Activated T-helper 2 cell treated with anti-CD3 and anti-CD28 coated beads, Interferon-gamma antibody, Interleukin-2, Interleukin-4, amounts not matched to agents 10 μg/mL and 5 μg/mL and 100 μg/mL, durations not matched to agents 14 hours and 24 hours and 36 hours (primary cell): ENCODE results near the gene CROT. TPM values are rescaled to one million over a fixed set of nuclear protein-coding genes. Genes with fewer than 3 reads are reported as not detected.
A peak's percentile ranks its signal among the peaks of the same experiment; 100 is the strongest.
"Not testable (repeated sequence)": the region's sequence is repeated elsewhere in the genome, so short reads cannot be mapped to it uniquely, and the experiment has no call there.

Experiments
- DNase-seq: peaks from one replicate; pipeline ENCODE4 v3.0.0; 2021; ENCODE audit warnings: low spot score
- H3K27ac Mint-ChIP-seq: one replicate; pipeline ENCODE4 v1.8.0; 2021; ENCODE audit warnings: mixed read lengths
- H3K27me3 Mint-ChIP-seq: one replicate; pipeline ENCODE4 v1.8.0; 2021; ENCODE audit warnings: low read depth, mixed read lengths
- H3K36me3 Mint-ChIP-seq: one replicate; pipeline ENCODE4 v1.8.0; 2021; ENCODE audit warnings: low read depth, mixed read lengths
- H3K4me1 Mint-ChIP-seq: one replicate; pipeline ENCODE4 v1.8.0; 2021; ENCODE audit warnings: low read depth, mixed read lengths
- H3K4me3 Mint-ChIP-seq: one replicate; pipeline ENCODE4 v1.8.0; 2021; ENCODE audit warnings: low read depth, mild to moderate bottlenecking, moderate library complexity, mixed read lengths
- H3K9me3 Mint-ChIP-seq: one replicate; pipeline ENCODE4 v1.8.0; 2021; ENCODE audit warnings: mixed read lengths
- intact Hi-C: fragments of 100-400 bp; cut with micrococcal nuclease; formaldehyde crosslinking; loops from one replicate; pipeline ENCODE4 v1.15.1; 2023
- total RNA-seq: library from RNA; stranded (reverse); gene quantifications from 2 replicates; pipeline ENCODE4 v1.2.3, GENCODE V29; 2022

CROT gene, protein sequence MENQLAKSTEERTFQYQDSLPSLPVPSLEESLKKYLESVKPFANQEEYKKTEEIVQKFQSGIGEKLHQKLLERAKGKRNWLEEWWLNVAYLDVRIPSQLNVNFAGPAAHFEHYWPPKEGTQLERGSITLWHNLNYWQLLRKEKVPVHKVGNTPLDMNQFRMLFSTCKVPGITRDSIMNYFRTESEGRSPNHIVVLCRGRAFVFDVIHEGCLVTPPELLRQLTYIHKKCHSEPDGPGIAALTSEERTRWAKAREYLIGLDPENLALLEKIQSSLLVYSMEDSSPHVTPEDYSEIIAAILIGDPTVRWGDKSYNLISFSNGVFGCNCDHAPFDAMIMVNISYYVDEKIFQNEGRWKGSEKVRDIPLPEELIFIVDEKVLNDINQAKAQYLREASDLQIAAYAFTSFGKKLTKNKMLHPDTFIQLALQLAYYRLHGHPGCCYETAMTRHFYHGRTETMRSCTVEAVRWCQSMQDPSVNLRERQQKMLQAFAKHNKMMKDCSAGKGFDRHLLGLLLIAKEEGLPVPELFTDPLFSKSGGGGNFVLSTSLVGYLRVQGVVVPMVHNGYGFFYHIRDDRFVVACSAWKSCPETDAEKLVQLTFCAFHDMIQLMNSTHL
- 7.5 and 7.9 TPM in 2 replicates for total RNA-seq

DNA sequence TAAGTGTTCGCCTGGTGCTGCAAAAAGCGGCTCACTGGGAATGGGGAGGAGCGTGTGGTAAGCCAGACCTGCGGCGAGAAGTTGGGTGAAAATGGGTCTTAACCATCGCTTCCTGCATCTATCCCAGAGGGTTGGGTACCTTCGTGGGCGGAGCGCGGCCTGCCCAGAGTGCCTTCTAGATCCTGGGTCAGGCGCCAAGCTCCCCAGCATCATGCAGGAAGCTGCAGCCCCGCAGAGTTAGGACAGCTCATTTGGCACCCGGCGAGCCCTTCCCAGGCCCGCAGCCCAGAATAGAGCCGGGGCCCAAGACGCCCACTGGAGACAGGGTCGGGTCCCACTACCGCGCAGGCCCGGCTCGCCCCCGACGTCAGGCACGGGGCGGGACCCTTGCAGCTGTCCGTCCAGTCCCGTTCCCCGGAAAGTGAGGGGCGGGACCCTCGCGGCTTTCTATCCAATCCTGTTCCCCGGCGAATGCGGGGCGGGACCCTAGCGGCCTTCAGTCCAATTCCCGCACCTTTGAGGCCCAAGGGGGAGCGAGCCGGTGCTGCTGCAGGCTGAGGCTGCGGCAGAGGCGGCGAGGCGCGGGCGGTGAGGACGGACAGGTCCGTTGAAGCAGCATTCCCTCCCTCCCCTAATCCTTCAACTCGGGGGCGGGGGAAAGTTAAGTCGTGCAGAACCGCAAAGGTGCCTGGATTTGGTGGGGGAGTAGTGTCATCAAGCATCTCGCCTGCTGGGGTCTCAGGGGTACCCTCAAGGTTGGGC is at the start of gene CROT:
Gene CROT, plus strand, starts transcription at position 499 of the 762 bp plus-strand sequence. CDS start 3,405 bp downstream, outside the sequence.
- H3K27ac Mint-ChIP-seq, result peak within 1 kb of the TSS; percentile 79
- intact Hi-C loops, result loop anchor here (1.0 to 10.0 kb wide), 7 partner anchors 23 to 869 kb away; partner anchors contain the start of genes DBF4, DMTF1, RUNDC3B and SLC25A40
- peak within 1 kb of the TSS; percentile 87 for H3K4me3 Mint-ChIP-seq
- H3K9me3 Mint-ChIP-seq, result no peaks in the 10 kb centered on the region
- peak; percentile 92 for DNase-seq
- H3K4me1 Mint-ChIP-seq, result peaks cover 38% of the 10 kb centered on the region
- H3K27me3 Mint-ChIP-seq, result no peaks in the 10 kb centered on the region
- H3K36me3 Mint-ChIP-seq, result peaks cover 32% of the 10 kb centered on the region

DNA sequence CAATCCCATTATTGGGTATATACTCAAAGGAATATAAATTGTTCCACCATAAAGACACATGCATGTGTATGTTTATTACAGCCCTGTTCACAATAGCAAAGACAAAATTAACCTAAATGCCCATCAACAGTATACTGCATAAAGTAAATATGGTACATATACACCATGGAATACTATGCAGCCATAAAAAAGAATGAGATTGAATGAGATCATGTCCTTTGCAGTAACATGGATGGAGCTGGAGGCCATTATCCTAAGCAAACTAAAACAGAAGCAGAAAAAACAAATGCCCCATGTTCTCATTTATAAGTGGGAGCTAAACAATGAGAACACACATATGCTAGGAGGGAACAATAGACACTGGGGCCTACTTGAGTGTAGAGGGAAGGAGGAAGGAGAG is 44.7 kb upstream of the CROT start:
- H3K36me3 Mint-ChIP-seq, result no peaks in the 10 kb centered on the region
- no peak overlapping the region for H3K27ac Mint-ChIP-seq
- no peaks in the 10 kb centered on the region for H3K9me3 Mint-ChIP-seq
- H3K4me3 Mint-ChIP-seq, result no peak overlapping the region
- no peaks in the 10 kb centered on the region for H3K4me1 Mint-ChIP-seq
- no peak for DNase-seq
- peaks cover 2% of the 10 kb centered on the region for H3K27me3 Mint-ChIP-seq
- intact Hi-C loops, result no loop called here

DNA sequence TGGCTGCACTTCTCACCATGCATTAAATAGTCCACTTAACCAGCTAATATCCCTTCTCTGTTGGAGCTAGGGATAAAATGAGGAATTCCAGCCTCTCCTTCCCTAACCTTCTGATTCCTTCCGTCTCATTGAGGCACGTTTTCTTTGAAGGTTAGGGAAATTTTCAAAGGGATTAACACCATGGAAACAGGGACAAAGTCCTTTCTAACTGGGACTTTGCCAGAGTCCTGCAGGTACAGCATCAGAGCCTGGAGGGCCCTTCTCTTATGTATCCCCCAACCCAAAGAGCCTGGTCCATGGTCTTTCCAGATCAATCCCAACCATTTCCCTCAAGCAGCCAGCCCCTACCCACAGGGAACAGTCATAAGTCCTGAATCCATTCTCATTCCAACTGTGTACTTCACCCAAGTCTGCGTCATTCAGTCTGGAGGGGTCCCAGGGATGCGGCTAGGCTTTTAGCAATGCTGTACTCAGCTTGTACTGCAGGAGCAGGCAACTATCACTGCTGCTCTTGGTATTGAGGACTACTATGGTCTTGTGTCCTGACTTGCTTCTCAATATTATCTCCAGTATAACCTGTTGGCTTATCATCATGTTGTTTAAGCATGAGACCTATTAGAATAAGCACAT is 34.6 kb upstream of the CROT start:
- Mint-ChIP-seq H3K36me3 (no peaks in the 10 kb centered on the region), H3K4me3 (no peak overlapping the region)
- intact Hi-C loops, result no loop called here

DNA sequence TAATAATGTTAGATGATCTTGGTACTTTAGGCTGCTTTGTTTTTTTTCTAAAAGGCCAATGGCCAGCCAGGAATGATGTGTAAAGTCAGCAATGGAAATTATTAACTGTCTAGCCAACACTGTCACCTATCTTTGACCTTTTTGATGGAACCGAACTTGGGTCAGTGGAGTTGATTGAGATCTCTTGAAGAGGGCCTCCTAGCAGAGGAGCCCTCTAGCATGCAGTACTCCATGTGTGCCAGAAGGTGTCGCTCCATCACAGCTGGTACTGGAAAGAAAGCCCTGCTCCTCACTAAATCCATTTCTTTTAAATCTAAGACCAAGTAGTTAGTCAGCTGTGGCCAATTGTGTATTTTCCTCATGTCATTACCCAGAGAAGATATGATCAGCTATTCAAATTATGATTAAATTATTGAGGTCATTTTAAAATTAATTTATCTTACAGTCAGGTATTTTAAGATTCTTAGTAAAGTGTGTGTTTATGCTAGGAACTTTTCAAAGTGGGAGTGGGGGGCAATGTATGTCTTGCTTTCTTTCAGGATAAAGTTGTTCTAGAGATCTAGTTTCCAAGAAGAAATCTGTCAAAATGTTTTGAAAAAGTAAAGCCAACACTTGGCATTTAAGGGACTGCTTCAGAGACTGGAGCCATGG is 33.1 kb upstream of the CROT start:
- DNase-seq, result peak; percentile 33
- Mint-ChIP-seq H3K4me1 (peaks cover 3% of the 10 kb centered on the region), H3K4me3 (no peak overlapping the region), H3K36me3 (no peaks in the 10 kb centered on the region), H3K9me3 (no peaks in the 10 kb centered on the region), H3K27me3 (peaks cover 8% of the 10 kb centered on the region), H3K27ac (no peak overlapping the region)
- intact Hi-C loops, result loop anchor here (1.0 to 2.0 kb wide), 2 partner anchors 32 to 104 kb away; partner anchors contain the start of gene CROT

More for the DNA sequence above, 34.6 kb upstream of the CROT start:
- H3K27me3 Mint-ChIP-seq, result peaks cover 14% of the 10 kb centered on the region
- no peak overlapping the region for H3K27ac Mint-ChIP-seq
- H3K4me1 Mint-ChIP-seq, result no peaks in the 10 kb centered on the region
- DNase-seq, result no peak
- H3K9me3 Mint-ChIP-seq, result no peaks in the 10 kb centered on the region

DNA sequence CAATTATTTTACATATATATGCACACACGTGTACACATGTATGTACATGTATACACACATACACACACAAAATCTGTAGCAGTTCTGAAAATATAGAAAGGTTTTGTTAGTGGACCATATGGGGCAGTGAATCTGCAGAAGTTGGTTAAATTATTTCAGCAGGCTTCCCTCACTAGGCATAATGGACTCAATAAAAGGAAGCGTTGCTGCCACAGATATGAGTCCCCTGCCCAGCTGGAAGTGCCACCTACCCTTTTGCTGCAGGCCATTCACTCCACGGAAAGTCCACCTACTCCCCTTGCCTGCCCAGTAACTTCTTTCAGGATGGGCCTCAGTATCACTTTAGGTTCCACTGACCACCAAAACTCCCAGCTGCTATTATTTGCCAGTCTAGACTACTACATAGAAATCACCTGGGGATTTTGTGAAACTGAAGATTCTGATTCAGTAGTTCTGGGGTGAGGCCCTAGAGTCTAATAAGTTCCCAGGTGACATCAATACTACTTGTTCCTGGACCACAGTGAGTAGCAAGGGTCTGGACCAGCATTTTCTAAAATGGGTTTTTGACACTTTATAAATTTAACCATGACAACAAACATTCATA is 29.3 kb upstream of the CROT start:
- peaks cover 3% of the 10 kb centered on the region for H3K4me1 Mint-ChIP-seq
- H3K27me3 Mint-ChIP-seq, result peaks cover 1% of the 10 kb centered on the region
- no peaks in the 10 kb centered on the region for H3K36me3 Mint-ChIP-seq
- no peak overlapping the region for H3K27ac Mint-ChIP-seq
- peaks cover 4% of the 10 kb centered on the region for H3K9me3 Mint-ChIP-seq
- intact Hi-C loops, result no loop called here
- no peak overlapping the region for H3K4me3 Mint-ChIP-seq
- no peak for DNase-seq

DNA sequence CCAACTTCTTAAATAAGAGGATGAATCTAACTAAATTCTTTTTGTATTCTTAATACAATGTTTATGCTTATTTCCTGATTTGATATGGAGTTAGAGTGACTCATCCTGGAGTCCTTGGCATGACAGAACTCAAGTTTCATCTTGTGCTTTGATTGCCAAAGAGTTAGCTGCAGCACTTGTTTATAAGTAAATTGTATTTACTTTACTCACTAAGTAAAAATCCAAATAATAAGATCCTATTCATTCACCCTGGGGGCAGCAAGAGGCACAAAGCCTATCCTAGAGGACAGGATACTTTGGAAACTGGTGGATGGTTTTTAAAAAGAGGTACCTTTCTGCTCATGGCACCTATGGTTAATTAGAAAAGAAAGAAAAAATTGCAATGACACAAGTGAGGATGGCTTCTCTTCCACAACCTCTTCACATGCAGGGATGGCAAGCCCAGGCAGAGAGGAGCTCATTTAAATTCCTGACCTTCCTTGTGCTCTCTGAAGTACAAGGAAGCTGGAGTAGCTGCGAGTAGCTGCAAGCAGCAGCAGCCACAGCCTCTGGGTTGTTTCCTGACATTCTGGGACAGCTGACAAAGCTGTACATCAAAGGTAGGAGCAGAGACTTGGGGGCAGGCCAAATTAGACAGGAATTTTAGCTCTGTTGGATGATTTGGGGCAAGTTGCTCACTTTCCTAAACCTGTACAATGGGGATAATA is 28.5 kb upstream of the CROT start:
- Mint-ChIP-seq H3K9me3 (peaks cover 4% of the 10 kb centered on the region), H3K4me1 (peaks cover 3% of the 10 kb centered on the region), H3K27me3 (peaks cover 1% of the 10 kb centered on the region), H3K27ac (no peak overlapping the region), H3K36me3 (peaks cover 5% of the 10 kb centered on the region), H3K4me3 (no peak overlapping the region)
- intact Hi-C loops, result no loop called here
- DNase-seq, result no peak

DNA sequence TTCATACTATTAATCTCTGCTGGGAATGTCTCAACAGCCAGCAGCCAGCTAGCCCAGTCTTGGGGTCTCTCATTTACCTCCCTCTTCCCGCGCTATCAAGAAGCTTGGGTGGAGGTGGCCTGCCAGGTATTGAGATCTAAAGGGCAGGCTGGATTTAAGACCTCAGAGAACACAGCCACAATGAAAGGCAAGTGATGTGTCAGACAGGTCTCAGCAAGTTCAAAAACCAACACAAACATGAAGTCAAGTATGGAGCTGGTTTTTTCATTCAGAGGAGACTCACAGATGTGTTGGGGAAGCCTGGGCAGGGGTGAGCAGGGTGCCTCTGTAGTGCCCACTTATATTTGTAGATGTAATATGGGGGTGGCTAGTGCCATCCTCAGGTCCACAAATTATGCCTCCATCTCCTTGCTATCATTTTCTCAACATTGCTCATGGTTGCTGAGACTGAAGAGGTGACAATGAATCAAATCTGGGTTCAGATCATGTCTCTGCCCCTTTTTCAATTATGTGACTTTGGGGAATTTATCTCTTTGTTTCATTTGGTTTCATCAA is 27.7 kb upstream of the CROT start:
- Mint-ChIP-seq H3K4me1 (peaks cover 3% of the 10 kb centered on the region), H3K4me3 (no peak overlapping the region), H3K27me3 (peaks cover 1% of the 10 kb centered on the region), H3K36me3 (peaks cover 5% of the 10 kb centered on the region), H3K27ac (no peak overlapping the region), H3K9me3 (peaks cover 8% of the 10 kb centered on the region)
- no peak for DNase-seq
- intact Hi-C loops, result no loop called here

DNA sequence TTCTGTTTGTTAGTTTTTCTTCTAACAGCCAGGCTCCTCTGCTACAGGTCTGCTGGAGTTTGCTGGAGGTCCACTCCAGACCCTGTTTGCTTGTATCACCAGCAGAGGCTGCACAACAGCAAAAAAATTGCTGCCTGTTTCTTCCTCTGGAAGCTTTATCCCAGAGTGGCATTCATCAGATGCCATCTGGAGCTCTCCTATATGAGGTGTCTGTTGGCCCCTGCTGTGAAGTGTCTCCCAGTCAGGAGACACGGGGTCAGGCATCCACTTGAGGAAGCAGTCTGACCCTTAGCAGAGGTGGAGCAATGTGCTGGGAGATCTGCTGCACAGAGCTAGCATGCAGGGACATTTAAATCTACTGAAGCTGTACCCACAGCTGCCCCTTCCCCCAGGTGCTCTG is 26.7 kb upstream of the CROT start:
- no peak overlapping the region for H3K27ac Mint-ChIP-seq
- intact Hi-C loops, result no loop called here
- no peak for DNase-seq
- H3K4me3 Mint-ChIP-seq, result no peak overlapping the region
- H3K27me3 Mint-ChIP-seq, result peaks cover 1% of the 10 kb centered on the region
- peaks cover 9% of the 10 kb centered on the region for H3K36me3 Mint-ChIP-seq
- H3K9me3 Mint-ChIP-seq, result peaks cover 8% of the 10 kb centered on the region
- H3K4me1 Mint-ChIP-seq, result peaks cover 3% of the 10 kb centered on the region

DNA sequence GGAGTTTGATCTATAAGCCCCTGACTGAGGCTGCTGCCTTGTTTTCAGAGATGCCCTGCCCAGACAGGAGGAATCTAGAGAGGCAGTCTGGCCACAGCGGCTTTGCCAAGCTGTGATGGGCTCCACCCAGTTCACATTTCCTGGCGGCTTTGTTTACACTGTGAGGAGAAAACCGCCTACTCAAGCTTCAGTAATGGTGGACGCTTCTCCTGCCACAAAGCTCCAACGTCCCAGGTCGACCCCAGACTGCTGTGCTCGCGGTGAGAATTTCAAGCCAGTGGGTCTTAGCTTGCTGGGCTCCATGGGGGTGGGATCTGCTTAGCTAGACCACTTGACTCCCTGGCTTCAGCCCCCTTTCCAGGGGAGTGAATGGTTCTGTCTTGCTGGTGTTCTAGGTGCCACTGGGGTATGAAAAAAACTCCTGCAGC is 26.3 kb upstream of the CROT start:
- Mint-ChIP-seq H3K4me3 (peak overlapping the region; percentile 47), H3K27ac (peak overlapping the region; percentile 55)
- DNase-seq, H3K36me3 Mint-ChIP-seq, intact Hi-C loops, H3K27me3 Mint-ChIP-seq, H3K9me3 Mint-ChIP-seq, H3K4me1 Mint-ChIP-seq: not testable (repeated sequence)

DNA sequence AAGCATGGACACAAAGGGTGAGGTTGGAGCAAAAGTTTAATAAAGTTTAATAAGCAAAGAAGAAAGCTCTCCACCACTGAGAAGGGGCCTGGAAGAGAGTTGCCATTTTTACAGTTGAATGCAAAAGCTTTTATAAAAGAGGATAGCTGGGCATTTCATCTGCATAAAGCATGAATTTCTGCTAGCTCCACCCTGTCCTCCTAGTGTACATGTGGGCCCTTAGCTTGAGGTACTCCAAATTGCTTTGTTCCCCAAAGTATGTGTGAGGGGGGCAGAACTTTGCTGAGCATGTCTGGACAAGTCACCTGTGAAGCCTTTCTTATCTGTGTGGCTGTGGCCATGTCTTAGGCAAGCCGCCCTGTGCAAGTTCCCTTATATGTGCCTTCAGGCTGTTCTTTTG is 22.6 kb upstream of the CROT start:
- H3K36me3 Mint-ChIP-seq, result peaks cover 23% of the 10 kb centered on the region
- H3K27me3 Mint-ChIP-seq, result no peaks in the 10 kb centered on the region
- no peak overlapping the region for H3K4me3 Mint-ChIP-seq
- peaks cover 22% of the 10 kb centered on the region for H3K9me3 Mint-ChIP-seq
- no peak overlapping the region for H3K27ac Mint-ChIP-seq
- intact Hi-C loops, result no loop called here
- no peaks in the 10 kb centered on the region for H3K4me1 Mint-ChIP-seq
- DNase-seq, result no peak
